ENCODE results near the gene ME3. TPM values are rescaled to one million over a fixed set of nuclear protein-coding genes. Genes with fewer than 3 reads are reported as not detected.

The ME3 gene
- polyA plus RNA-seq, 1 donor (not counting 4 experiments of a cell fraction or from before 2014, with no cell fraction given) = 1.0 TPM

DNA sequence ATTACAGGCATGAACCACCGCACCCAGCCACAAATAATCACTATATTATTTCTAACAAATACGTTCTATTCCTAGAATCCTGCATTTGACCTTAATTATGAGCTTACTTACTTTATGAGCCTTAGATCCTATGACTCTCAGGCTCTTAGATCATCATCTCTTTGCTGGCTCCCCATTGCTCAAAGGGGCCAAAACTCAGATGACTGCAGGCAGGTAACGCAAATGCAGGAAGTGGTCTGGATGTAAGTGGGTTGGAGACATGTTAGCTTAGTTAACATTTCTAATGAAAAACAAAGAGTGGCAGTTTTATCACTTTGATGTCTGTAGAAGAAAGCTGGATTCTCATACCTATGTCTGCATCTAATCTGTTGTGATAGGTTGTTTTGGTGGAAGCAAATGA lies 274.3 kb downstream of the ME3 start:
- no peak for DNase-seq (ENCODE audit: low read depth, low spot score)
- Histone ChIP-seq H4K20me1 (ENCODE audit: control insufficient read depth, extremely low read depth, insufficient read depth, low read length) (no peaks in the 10 kb centered on the region), H3K9me1 (ENCODE audit: control insufficient read depth, extremely low read depth, insufficient read depth, low read length) (no peaks in the 10 kb centered on the region), H3K4me2 (ENCODE audit: control insufficient read depth, extremely low read depth, insufficient read depth, low read depth, low read length) (no peak overlapping the region), H2AFZ (ENCODE audit: control insufficient read depth, low read length) (no peak overlapping the region), H3K27me3 (ENCODE audit: control insufficient read depth, extremely low read depth, insufficient read depth, low read length) (no peaks in the 10 kb centered on the region), H3K27ac (ENCODE audit: control insufficient read depth, insufficient read depth, low read length) (no peak overlapping the region), H3K36me3 (ENCODE audit: control insufficient read depth in 2 of 2, extremely low read depth in 1 of 2, insufficient read depth in 2 of 2, low read length in 2 of 2) (no peaks in the 10 kb centered on the region), H3K9ac (ENCODE audit: control insufficient read depth, extremely low read depth, insufficient read depth, low read length) (no peak overlapping the region), H3K4me1 (ENCODE audit: control insufficient read depth, extremely low read depth, insufficient read depth, low read length) (no peaks in the 10 kb centered on the region), H3K79me2 (ENCODE audit: control insufficient read depth, insufficient read depth, low read length) (no peaks in the 10 kb centered on the region), H3K9me3 (ENCODE audit: control insufficient read depth, low read depth, low read length) (no peaks in the 10 kb centered on the region), H3K4me3 (ENCODE audit: control insufficient read depth in 2 of 3, extremely low read depth in 1 of 3, insufficient read depth in 2 of 3, low read depth in 1 of 3, low read length in 3 of 3) (no peak overlapping the region)
- FAIRE-seq = no peak
- TF ChIP-seq, protein P1, sequence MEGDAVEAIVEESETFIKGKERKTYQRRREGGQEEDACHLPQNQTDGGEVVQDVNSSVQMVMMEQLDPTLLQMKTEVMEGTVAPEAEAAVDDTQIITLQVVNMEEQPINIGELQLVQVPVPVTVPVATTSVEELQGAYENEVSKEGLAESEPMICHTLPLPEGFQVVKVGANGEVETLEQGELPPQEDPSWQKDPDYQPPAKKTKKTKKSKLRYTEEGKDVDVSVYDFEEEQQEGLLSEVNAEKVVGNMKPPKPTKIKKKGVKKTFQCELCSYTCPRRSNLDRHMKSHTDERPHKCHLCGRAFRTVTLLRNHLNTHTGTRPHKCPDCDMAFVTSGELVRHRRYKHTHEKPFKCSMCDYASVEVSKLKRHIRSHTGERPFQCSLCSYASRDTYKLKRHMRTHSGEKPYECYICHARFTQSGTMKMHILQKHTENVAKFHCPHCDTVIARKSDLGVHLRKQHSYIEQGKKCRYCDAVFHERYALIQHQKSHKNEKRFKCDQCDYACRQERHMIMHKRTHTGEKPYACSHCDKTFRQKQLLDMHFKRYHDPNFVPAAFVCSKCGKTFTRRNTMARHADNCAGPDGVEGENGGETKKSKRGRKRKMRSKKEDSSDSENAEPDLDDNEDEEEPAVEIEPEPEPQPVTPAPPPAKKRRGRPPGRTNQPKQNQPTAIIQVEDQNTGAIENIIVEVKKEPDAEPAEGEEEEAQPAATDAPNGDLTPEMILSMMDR (optimal IDR thresholded peaks at IDR 0.05 in 1 of 3, IDR thresholded peaks at IDR 0.05 in 1 of 3, conservative IDR thresholded peaks at IDR 0.05 in 1 of 3; ENCODE audit: extremely low read depth in 1 of 3, insufficient read depth in 2 of 3, low read length in 3 of 3) = no peak
- dilution Hi-C loops (cut with MboI; ENCODE audit: extremely low pct_ligation_motif_present, low sequenced_read_pairs) = no loop called here

DNA sequence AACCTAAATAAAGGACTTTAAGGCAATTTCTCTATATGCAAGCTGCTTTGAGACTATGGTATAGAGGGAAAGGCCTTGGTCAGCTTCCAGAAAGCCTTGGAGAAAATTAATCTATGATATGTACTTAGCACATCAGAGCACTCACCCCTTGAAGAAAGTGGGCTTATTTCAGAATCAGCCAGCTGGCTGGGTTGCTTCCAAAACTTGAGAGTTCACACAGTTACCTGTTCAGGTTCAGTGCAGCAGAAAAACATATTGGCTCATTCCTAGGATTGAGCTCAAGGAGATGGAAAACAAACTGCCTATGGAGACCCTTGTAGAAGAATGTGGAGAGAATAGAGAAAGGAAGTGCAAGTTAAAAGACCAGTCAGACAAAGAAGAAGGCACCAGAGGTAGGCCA lies 275.1 kb downstream of the ME3 start:
- Histone ChIP-seq H3K4me1 (ENCODE audit: control insufficient read depth, extremely low read depth, insufficient read depth, low read length) (no peaks in the 10 kb centered on the region), H3K4me3 (ENCODE audit: control insufficient read depth in 2 of 3, extremely low read depth in 1 of 3, insufficient read depth in 2 of 3, low read depth in 1 of 3, low read length in 3 of 3) (no peak overlapping the region), H3K4me2 (ENCODE audit: control insufficient read depth, extremely low read depth, insufficient read depth, low read depth, low read length) (no peak overlapping the region), H4K20me1 (ENCODE audit: control insufficient read depth, extremely low read depth, insufficient read depth, low read length) (no peaks in the 10 kb centered on the region), H3K27me3 (ENCODE audit: control insufficient read depth, extremely low read depth, insufficient read depth, low read length) (no peaks in the 10 kb centered on the region), H3K9me3 (ENCODE audit: control insufficient read depth, low read depth, low read length) (no peaks in the 10 kb centered on the region), H3K79me2 (ENCODE audit: control insufficient read depth, insufficient read depth, low read length) (no peaks in the 10 kb centered on the region), H3K9me1 (ENCODE audit: control insufficient read depth, extremely low read depth, insufficient read depth, low read length) (no peaks in the 10 kb centered on the region), H3K36me3 (ENCODE audit: control insufficient read depth in 2 of 2, extremely low read depth in 1 of 2, insufficient read depth in 2 of 2, low read length in 2 of 2) (no peaks in the 10 kb centered on the region), H2AFZ (ENCODE audit: control insufficient read depth, low read length) (no peak overlapping the region), H3K27ac (ENCODE audit: control insufficient read depth, insufficient read depth, low read length) (no peak overlapping the region), H3K9ac (ENCODE audit: control insufficient read depth, extremely low read depth, insufficient read depth, low read length) (no peak overlapping the region)
- DNase-seq (ENCODE audit: low read depth, low spot score) (no peak), FAIRE-seq (no peak)
- dilution Hi-C loops (cut with MboI; ENCODE audit: extremely low pct_ligation_motif_present, low sequenced_read_pairs) = no loop called here
- TF ChIP-seq EZH2 (IDR thresholded peaks at IDR 0.05; ENCODE audit: low read length) = no peak
- TF ChIP-seq, protein P1 (optimal IDR thresholded peaks at IDR 0.05 in 1 of 3, IDR thresholded peaks at IDR 0.05 in 1 of 3, conservative IDR thresholded peaks at IDR 0.05 in 1 of 3; ENCODE audit: extremely low read depth in 1 of 3, insufficient read depth in 2 of 3, low read length in 3 of 3) = no peak
